Measurements from ENCODE around the gene SRPK3.

Gene SRPK3

GRCh38 chrX:153786669-153787068 is 5.8 kb downstream of the SRPK3 start:
- no peak for DNase-seq

- DNase-seq, result no peak
These were observed 8.8 kb downstream of the SRPK3 start for GRCh38 chrX:153789654-153790053.

GRCh38 chrX:153791104-153791852 is 10.4 kb downstream of the SRPK3 start:
- no peak for DNase-seq

- DNase-seq, result no peak
These were observed 11.5 kb downstream of the SRPK3 start for GRCh38 chrX:153792368-153792767.

GRCh38 chrX:153793291-153793690 is 12.4 kb downstream of the SRPK3 start:
- no peak for DNase-seq

GRCh38 chrX:153794018-153794896 is 13.4 kb downstream of the SRPK3 start, which contains the start of the genes IDH3G and SSR4:
Gene IDH3G (minus strand): TSS chrX:153794375. CDS start chrX:153794326, 49 bp downstream.
Gene SSR4 (plus strand): TSS chrX:153794668. CDS start chrX:153794688, 20 bp downstream.
- DNase-seq, result peak; percentile 84 to 97 (median 87)

GRCh38 chrX:153794897-153795816 is 14.3 kb downstream of the SRPK3 start:
- DNase-seq, result no peak

- no peak for DNase-seq
These were observed 16.7 kb downstream of the SRPK3 start for GRCh38 chrX:153797415-153798015.

GRCh38 chrX:153799326-153799725 is 18.5 kb downstream of the SRPK3 start:
- DNase-seq, result no peak

- DNase-seq, result no peak
These were observed 19.4 kb downstream of the SRPK3 start for GRCh38 chrX:153800177-153800722.

- DNase-seq, result no peak
These were observed 19.9 kb downstream of the SRPK3 start for GRCh38 chrX:153800746-153801145.

GRCh38 chrX:153801669-153802068 is 20.8 kb downstream of the SRPK3 start:
- no peak for DNase-seq

GRCh38 chrX:153802513-153803045 is 21.7 kb downstream of the SRPK3 start:
- DNase-seq, result no peak

- DNase-seq, result no peak
These were observed 22.6 kb downstream of the SRPK3 start for GRCh38 chrX:153803211-153804099.

- no peak for DNase-seq
These were observed 23.3 kb downstream of the SRPK3 start for GRCh38 chrX:153804100-153804595.

- DNase-seq, result no peak
These were observed 23.8 kb downstream of the SRPK3 start for GRCh38 chrX:153804621-153805020.

- DNase-seq, result no peak
These were observed 24.6 kb downstream of the SRPK3 start for GRCh38 chrX:153805436-153805835.

- no peak for DNase-seq
These were observed 26.2 kb downstream of the SRPK3 start for GRCh38 chrX:153806999-153807575.

- DNase-seq, result no peak
These were observed 27.1 kb downstream of the SRPK3 start for GRCh38 chrX:153807976-153808375.

- no peak for DNase-seq
These were observed 31.4 kb downstream of the SRPK3 start for GRCh38 chrX:153812220-153812619.

Data from T-helper 1 cell (primary cell).